GM23248 (cell line): ENCODE data around the gene KIF3A. TPM values are rescaled to one million over a fixed set of nuclear protein-coding genes. Genes with fewer than 3 reads are reported as not detected.

ENCODE experiments used
- DNase-seq: peaks from one replicate; pipeline ENCODE4 v3.0.0-alpha.2; 2015
- H2AFZ ChIP-seq: fragments of 200-600 bp; sonication (generic); 2 replicates; pipeline ENCODE4 v1.6.1; 2016; ENCODE audit warnings: antibody characterized with exemption
- H3F3A ChIP-seq: fragments of 200-600 bp; sonication (generic); 2 replicates; pipeline ENCODE4 v1.6.1; 2016; ENCODE audit warnings: mild to moderate bottlenecking, antibody characterized with exemption, mixed run types; ENCODE audit not compliant: insufficient read depth
- H3K27ac ChIP-seq: fragments of 200-600 bp; sonication (generic); 2 replicates; pipeline ENCODE4 v1.5.1; 2016; ENCODE audit warnings: mild to moderate bottlenecking
- H3K27me3 ChIP-seq: fragments of 200-600 bp; sonication (generic); replicated peaks from 2 replicates; pipeline ENCODE4 v1.6.1; 2016; ENCODE audit warnings: mild to moderate bottlenecking; ENCODE audit not compliant: insufficient read depth
- H3K36me3 ChIP-seq: fragments of 200-600 bp; sonication (generic); 2 replicates; pipeline ENCODE4 v1.6.1; 2016; ENCODE audit warnings: low read depth, mild to moderate bottlenecking
- H3K4me1 ChIP-seq: fragments of 200-600 bp; sonication (generic); 2 replicates; pipeline ENCODE4 v1.6.1; 2016; ENCODE audit warnings: mild to moderate bottlenecking; ENCODE audit not compliant: insufficient read depth
- H3K4me2 ChIP-seq: fragments of 200-600 bp; sonication (generic); one replicate; pipeline ENCODE4 v1.6.1; 2016; ENCODE audit warnings: mild to moderate bottlenecking; ENCODE audit not compliant: unreplicated experiment
- H3K4me3 ChIP-seq: fragments of 200-600 bp; sonication (generic); 2 replicates; pipeline ENCODE4 v1.5.1; 2016; ENCODE audit warnings: mild to moderate bottlenecking
- H3K79me2 ChIP-seq: fragments of 200-600 bp; sonication (generic); 2 replicates; pipeline ENCODE4 v1.6.1; 2016; ENCODE audit warnings: mild to moderate bottlenecking; ENCODE audit not compliant: insufficient read depth
- H3K9ac ChIP-seq: fragments of 200-600 bp; sonication (generic); 2 replicates; pipeline ENCODE4 v1.6.1; 2016; ENCODE audit warnings: mild to moderate bottlenecking
- H3K9me2 ChIP-seq: fragments of 200-600 bp; sonication (generic); 2 replicates; pipeline ENCODE4 v1.6.1; 2016; ENCODE audit warnings: mixed run types, mild to moderate bottlenecking, moderate library complexity; ENCODE audit not compliant: insufficient read depth
- H3K9me3 ChIP-seq: fragments of 200-600 bp; sonication (generic); one replicate; pipeline ENCODE4 v1.6.1; 2017; ENCODE audit warnings: low read depth
- H4K20me1 ChIP-seq: fragments of 200-600 bp; sonication (generic); 2 replicates; pipeline ENCODE4 v1.6.0; 2016; ENCODE audit not compliant: insufficient read depth
- EZH2 ChIP-seq: fragments of 200-600 bp; sonication (generic); IDR thresholded peaks from 2 replicates; pipeline ENCODE4 v1.6.1; 2018; ENCODE audit warnings: antibody characterized with exemption, mild to moderate bottlenecking; ENCODE audit not compliant: insufficient read depth, poor library complexity, severe bottlenecking
- EZH2phosphoT487 ChIP-seq: fragments of 200-600 bp; sonication (generic); IDR thresholded peaks from 2 replicates; pipeline ENCODE4 v1.6.1; 2018; ENCODE audit warnings: antibody characterized with exemption, moderate library complexity, mild to moderate bottlenecking, low read depth; ENCODE audit not compliant: insufficient read depth
- WGBS, 2 experiments: methylation state at CpG; one replicate each; pipeline ENCODE4 v1.1.6; 2015 to 2017; ENCODE audit warnings: low lambda C conversion rate in 2 of 2, low coverage in 1 of 2; ENCODE audit errors: missing lambda C conversion rate in 2 of 2; 5-methylcytosine and 5-hydroxymethylcytosine counted together
- in situ Hi-C: fragments of 300-500 bp; cut with MboI; formaldehyde crosslinking; loops from 2 replicates; pipeline ENCODE4 v1.15.0; 2020
- polyA plus RNA-seq: library from polyadenylated mRNA; unstranded; fragments of >200 nt; fragmentation: Nextera tagmentation; extraction: Ambion mirVana; gene quantifications from 2 replicates; pipeline ENCODE4 v1.2.1, GENCODE V29; 2016
- total RNA-seq: library from RNA; depleted of rRNA; stranded (reverse); fragments of >200 nt; shearing (Covaris generic); gene quantifications from 2 replicates; pipeline ENCODE4 v1.2.3, GENCODE V29; 2014

KIF3A gene
- total and polyA plus RNA-seq, 2 experiments from 2014 or later = 6.8 to 18.8 TPM

DNA sequence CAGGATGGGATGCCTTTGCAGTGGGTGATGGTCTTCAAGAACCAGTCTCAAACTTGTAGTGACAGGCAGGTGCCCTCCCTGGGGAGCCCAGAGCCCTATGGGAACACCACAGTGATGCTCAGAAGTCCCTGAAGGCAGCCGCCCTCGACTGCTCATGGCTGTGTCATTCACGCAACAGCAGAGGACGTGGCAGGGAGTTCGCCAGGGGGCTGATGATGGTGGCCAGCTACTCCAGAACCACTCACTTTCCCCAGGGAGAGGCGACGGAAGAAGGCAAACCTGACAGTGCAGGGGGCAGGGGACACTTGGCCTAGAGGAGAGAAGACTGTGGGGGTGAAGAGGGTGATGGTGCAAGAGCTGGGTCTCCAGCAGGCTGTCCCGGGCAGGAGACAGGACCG, 75.3 kb downstream of the KIF3A start:
- H3F3A ChIP-seq = no peaks in the 10 kb centered on the region
- H3K9me3 ChIP-seq = no peaks in the 10 kb centered on the region
- in situ Hi-C loops = no loop called here
- no peaks in the 10 kb centered on the region for H3K4me1 ChIP-seq
- no peaks in the 10 kb centered on the region for H3K79me2 ChIP-seq
- no peak overlapping the region for H3K4me2 ChIP-seq
- H2AFZ ChIP-seq = no peak overlapping the region
- H3K36me3 ChIP-seq = no peaks in the 10 kb centered on the region
- no peak for DNase-seq
- TF ChIP-seq EZH2 (no peak), EZH2phosphoT487 (no peak)
- WGBS, 2 experiments = 94 to 97% methylated on average over 7 to 9 of the region's 9 CpGs
- no peak overlapping the region for H3K4me3 ChIP-seq
- H3K9ac ChIP-seq = no peak overlapping the region
- no peaks in the 10 kb centered on the region for H3K27me3 ChIP-seq
- H4K20me1 ChIP-seq = no peaks in the 10 kb centered on the region
- no peak overlapping the region for H3K27ac ChIP-seq
- H3K9me2 ChIP-seq = no peaks in the 10 kb centered on the region

DNA sequence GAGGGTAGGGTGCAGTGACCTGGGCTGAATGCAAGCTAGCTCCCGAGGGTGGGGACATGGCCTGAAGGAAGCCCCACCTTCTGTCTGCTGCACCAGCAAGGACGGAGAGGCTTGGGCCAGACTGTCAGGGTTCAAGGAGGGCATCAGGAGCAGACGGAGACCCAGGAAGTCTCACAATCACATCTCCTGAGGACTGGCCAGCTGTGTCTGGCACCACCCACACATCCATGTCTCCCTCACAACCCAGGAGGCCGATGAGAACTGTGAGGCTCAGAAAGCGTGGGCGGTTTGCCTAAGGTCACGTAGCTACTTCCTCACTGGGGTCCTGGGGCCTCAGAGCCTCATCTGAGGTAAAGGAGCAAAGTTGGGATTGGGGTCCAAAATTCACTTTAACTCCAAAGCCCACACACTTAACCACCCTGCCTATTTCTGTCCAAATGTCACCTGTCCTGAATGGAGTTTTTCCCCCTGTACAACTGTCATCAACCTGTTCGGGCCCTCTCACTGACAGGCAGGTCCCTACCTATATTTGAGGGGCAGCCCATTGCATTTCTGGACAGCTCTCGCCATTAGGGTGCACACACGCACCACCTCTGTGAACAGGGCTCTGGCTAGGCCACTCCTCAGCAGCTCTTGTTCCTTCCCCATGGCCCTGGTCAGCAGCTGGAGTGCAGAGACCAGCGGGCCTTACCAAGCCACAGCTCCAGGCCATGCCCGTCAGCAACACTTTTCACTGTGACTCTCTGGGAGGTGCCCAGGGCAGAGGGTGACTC, 75.9 kb downstream of the KIF3A start:
- no peaks in the 10 kb centered on the region for H3K9me2 ChIP-seq
- no peak overlapping the region for H2AFZ ChIP-seq
- no peak overlapping the region for H3K27ac ChIP-seq
- H3F3A ChIP-seq = no peaks in the 10 kb centered on the region
- TF ChIP-seq EZH2phosphoT487 = no peak
- TF ChIP-seq EZH2 = no peak
- H3K9me3 ChIP-seq = no peaks in the 10 kb centered on the region
- H3K4me2 ChIP-seq = no peak overlapping the region
- no peaks in the 10 kb centered on the region for H3K36me3 ChIP-seq
- WGBS, 2 experiments = 74 to 80% methylated on average over 10 to 12 of the region's 12 CpGs
- in situ Hi-C loops = no loop called here
- H3K4me3 ChIP-seq = no peak overlapping the region
- H3K27me3 ChIP-seq = no peaks in the 10 kb centered on the region
- no peaks in the 10 kb centered on the region for H3K4me1 ChIP-seq
- H3K9ac ChIP-seq = no peak overlapping the region
- peak; percentile 12 for DNase-seq
- H3K79me2 ChIP-seq = no peaks in the 10 kb centered on the region
- no peaks in the 10 kb centered on the region for H4K20me1 ChIP-seq

DNA sequence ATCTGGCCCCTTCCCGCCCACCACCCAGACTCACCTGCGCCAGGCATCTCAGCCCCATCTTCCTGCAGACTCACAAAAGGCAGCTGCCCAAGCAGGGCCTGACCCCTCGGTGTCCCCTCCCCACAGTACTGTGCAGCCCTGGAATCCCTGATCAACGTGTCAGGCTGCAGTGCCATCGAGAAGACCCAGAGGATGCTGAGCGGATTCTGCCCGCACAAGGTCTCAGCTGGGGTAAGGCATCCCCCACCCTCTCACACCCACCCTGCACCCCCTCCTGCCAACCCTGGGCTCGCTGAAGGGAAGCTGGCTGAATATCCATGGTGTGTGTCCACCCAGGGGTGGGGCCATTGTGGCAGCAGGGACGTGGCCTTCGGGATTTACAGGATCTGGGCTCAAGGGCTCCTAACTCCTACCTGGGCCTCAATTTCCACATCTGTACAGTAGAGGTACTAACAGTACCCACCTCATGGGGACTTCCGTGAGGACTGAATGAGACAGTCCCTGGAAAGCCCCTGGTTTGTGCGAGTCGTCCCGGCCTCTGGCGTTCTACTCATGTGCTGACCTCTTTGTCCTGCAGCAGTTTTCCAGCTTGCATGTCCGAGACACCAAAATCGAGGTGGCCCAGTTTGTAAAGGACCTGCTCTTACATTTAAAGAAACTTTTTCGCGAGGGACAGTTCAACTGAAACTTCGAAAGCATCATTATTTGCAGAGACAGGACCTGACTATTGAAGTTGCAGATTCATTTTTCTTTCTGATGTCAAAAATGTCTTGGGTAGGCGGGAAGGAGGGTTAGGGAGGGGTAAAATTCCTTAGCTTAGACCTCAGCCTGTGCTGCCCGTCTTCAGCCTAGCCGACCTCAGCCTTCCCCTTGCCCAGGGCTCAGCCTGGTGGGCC, 77.5 kb downstream of the KIF3A start:
- H3K9me3 ChIP-seq = no peaks in the 10 kb centered on the region
- H3K36me3 ChIP-seq = no peaks in the 10 kb centered on the region
- no peaks in the 10 kb centered on the region for H3K9me2 ChIP-seq
- DNase-seq = no peak
- no peak overlapping the region for H2AFZ ChIP-seq
- H3K9ac ChIP-seq = no peak overlapping the region
- no peaks in the 10 kb centered on the region for H3K4me1 ChIP-seq
- in situ Hi-C loops = no loop called here
- H4K20me1 ChIP-seq = no peaks in the 10 kb centered on the region
- 92 to 94% methylated on average over 23 of the region's 23 CpGs for WGBS, 2 experiments
- TF ChIP-seq EZH2phosphoT487 (no peak), EZH2 (no peak)
- H3K27me3 ChIP-seq = no peaks in the 10 kb centered on the region
- no peaks in the 10 kb centered on the region for H3K79me2 ChIP-seq
- no peaks in the 10 kb centered on the region for H3F3A ChIP-seq
- no peak overlapping the region for H3K4me2 ChIP-seq
- H3K27ac ChIP-seq = no peak overlapping the region
- H3K4me3 ChIP-seq = no peak overlapping the region

DNA sequence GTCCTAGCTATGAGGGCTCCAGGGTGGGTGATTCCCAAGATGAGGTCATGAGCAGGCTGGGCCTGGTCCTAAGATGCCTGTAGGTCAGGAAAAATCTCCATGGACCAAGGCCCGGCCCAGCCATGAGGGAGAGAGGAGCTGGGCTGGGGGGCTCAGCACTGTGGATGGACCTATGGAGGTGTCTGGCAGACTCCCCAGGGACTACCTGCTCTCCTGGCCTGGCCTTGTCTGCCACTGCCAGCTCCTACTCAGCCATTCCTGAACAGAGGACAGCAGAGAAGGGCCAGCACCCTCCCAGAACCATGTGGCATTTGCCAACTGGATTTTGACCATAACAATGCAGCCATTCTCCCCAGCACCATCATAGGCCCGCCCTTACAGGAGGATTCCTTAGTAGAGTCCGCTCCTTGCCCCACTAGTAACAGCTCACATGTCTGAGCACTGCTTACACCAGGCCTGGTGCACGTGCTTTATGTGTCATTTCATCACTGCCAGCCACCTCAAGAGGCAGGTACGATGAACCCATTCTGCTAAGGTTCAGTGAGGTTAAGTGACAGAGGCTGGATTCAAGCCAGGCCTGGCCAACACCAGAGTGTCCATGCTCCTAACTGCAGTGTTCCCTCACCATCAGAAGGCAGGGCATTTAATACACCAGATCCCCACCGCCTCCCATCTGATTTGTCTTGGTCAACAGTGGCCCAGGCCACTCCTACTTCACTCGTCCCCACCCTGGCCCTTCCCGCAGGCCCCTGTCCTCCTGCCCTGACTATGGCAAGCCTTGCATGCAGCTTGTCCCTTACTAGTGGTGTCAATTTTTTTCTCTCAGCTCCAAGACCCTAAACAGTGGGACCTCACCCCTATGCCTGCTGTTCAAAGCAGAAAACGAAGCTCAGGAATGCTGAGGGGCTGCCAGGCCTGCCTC, 78.7 kb downstream of the KIF3A start:
- H3K4me1 ChIP-seq = no peaks in the 10 kb centered on the region
- no peak overlapping the region for H2AFZ ChIP-seq
- no peak overlapping the region for H3K4me2 ChIP-seq
- no peaks in the 10 kb centered on the region for H3K9me2 ChIP-seq
- no peak for DNase-seq
- H3K9me3 ChIP-seq = no peaks in the 10 kb centered on the region
- H3K27me3 ChIP-seq = peaks cover 8% of the 10 kb centered on the region; the same call in 1 of the 2 replicates
- no peaks in the 10 kb centered on the region for H3F3A ChIP-seq
- no peak overlapping the region for H3K9ac ChIP-seq
- WGBS, 2 experiments = 88 to 90% methylated on average over 9 of the region's 9 CpGs
- no peaks in the 10 kb centered on the region for H3K36me3 ChIP-seq
- H4K20me1 ChIP-seq = no peaks in the 10 kb centered on the region
- TF ChIP-seq EZH2phosphoT487 (no peak), EZH2 (no peak)
- in situ Hi-C loops = no loop called here
- no peaks in the 10 kb centered on the region for H3K79me2 ChIP-seq
- H3K4me3 ChIP-seq = no peak overlapping the region
- no peak overlapping the region for H3K27ac ChIP-seq
